ENCODE results near the gene MIGA2. TPM values are rescaled to one million over a fixed set of nuclear protein-coding genes. Genes with fewer than 3 reads are reported as not detected.

Gene MIGA2
- total and polyA plus RNA-seq, 10 donors: 20.2 to 47.1 (median 34.4) TPM

GRCh38 chr9:129118799-129119198 is 82.4 kb downstream of the MIGA2 start:
- Histone ChIP-seq H3K27ac (no peak overlapping the region), H3K4me3 (no peak overlapping the region), H3K9me3 (no peaks in the 10 kb centered on the region), H3K4me1 (peaks cover 0 to 24% (median 13%) of the 10 kb centered on the region in 6 donors), H3K27me3 (replicated peaks in 1 of 7) (no peaks in the 10 kb centered on the region), H3K36me3 (peaks cover 4 to 48% (median 30%) of the 10 kb centered on the region in 6 donors)
- TF ChIP-seq, protein P1, sequence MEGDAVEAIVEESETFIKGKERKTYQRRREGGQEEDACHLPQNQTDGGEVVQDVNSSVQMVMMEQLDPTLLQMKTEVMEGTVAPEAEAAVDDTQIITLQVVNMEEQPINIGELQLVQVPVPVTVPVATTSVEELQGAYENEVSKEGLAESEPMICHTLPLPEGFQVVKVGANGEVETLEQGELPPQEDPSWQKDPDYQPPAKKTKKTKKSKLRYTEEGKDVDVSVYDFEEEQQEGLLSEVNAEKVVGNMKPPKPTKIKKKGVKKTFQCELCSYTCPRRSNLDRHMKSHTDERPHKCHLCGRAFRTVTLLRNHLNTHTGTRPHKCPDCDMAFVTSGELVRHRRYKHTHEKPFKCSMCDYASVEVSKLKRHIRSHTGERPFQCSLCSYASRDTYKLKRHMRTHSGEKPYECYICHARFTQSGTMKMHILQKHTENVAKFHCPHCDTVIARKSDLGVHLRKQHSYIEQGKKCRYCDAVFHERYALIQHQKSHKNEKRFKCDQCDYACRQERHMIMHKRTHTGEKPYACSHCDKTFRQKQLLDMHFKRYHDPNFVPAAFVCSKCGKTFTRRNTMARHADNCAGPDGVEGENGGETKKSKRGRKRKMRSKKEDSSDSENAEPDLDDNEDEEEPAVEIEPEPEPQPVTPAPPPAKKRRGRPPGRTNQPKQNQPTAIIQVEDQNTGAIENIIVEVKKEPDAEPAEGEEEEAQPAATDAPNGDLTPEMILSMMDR (IDR thresholded peaks at IDR 0.05 in 8 of 11, conservative IDR thresholded peaks at IDR 0.05 in 3 of 11): no peak
- TF ChIP-seq POLR2AphosphoS5 (IDR thresholded peaks at IDR 0.05) (no peak), POLR2A (IDR thresholded peaks at IDR 0.05) (no peak)
- intact Hi-C loops (cut with DNase I; ENCODE audit: low total_unique reads): no loop called here
- WGBS, 5 donors: 80 to 95% (median 85%) methylated on average over 4 of the region's 4 CpGs
- no peak for DNase-seq

DNA sequence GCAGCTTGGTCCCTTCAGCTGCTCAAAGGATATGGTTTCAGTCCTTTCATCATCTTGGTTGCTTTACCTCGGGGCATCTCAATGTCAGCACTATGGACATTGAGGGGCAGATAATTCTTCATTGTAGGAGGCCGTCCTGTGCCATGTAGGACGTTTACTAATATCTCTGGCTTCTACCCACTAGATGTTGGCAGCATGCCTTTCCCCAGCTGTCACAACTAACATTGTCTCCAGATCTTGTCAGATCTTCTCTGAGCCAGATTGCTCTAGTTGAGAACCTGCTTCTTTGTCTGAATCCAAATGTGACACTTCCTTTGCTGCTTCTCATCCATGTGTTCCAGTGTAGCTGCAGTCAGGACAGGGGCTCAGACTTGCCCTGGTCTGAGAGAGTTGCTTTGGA is 85.1 kb downstream of the MIGA2 start:
- TF ChIP-seq, protein P1 (IDR thresholded peaks at IDR 0.05 in 8 of 11, conservative IDR thresholded peaks at IDR 0.05 in 3 of 11): no peak
- TF ChIP-seq POLR2AphosphoS5 (IDR thresholded peaks at IDR 0.05) (no peak), POLR2A (IDR thresholded peaks at IDR 0.05) (no peak)
- Histone ChIP-seq H3K4me1 (peaks cover 0 to 4% (median 0%) of the 10 kb centered on the region in 6 donors), H3K36me3 (peaks cover 4 to 75% (median 48%) of the 10 kb centered on the region in 6 donors), H3K27me3 (replicated peaks in 1 of 7) (no peaks in the 10 kb centered on the region), H3K4me3 (no peak overlapping the region), H3K9me3 (no peaks in the 10 kb centered on the region), H3K27ac (no peak overlapping the region)
- DNase-seq: no peak
- 78 to 94% (median 83%) methylated on average over 3 of the region's 3 CpGs for WGBS, 5 donors
- intact Hi-C loops (cut with DNase I; ENCODE audit: low total_unique reads): no loop called here

Other genes starting within 250 kb of the MIGA2 start
- gene TBC1D13, start 249.4 kb upstream of the MIGA2 start, total RNA-seq: 10 to 100 TPM; 19.9 to 34.2 (median 27.7) TPM
- 10 to 100 TPM; 10.8 to 19.6 (median 16.8) TPM for gene TBC1D13, start 249.4 kb upstream of the MIGA2 start, polyA plus RNA-seq
- 10 to 100 TPM in 5 of 7 donors, 1 to 10 TPM in 2; 9.6 to 16.9 (median 12.9) TPM for gene ENDOG, start 218.1 kb upstream of the MIGA2 start, total RNA-seq
- gene ENDOG, start 218.1 kb upstream of the MIGA2 start, polyA plus RNA-seq: 10 to 100 TPM; 13.3 to 16.2 (median 15.4) TPM
- 10 to 100 TPM; 34.9 to 54.3 (median 40.3) TPM for gene SPOUT1, start 206.8 kb upstream of the MIGA2 start, total RNA-seq
- 10 to 100 TPM; 31.9 to 53.5 (median 37.5) TPM for gene SPOUT1, start 206.8 kb upstream of the MIGA2 start, polyA plus RNA-seq
- gene KYAT1, start 154.7 kb upstream of the MIGA2 start, total RNA-seq: 1 to 10 TPM; 4.7 to 8.7 (median 6.4) TPM
- gene KYAT1, start 154.7 kb upstream of the MIGA2 start, polyA plus RNA-seq: 10 to 100 TPM in 1 of 3 donors, 1 to 10 TPM in 2; 6.6 to 19.9 (median 7.9) TPM
- 10 to 100 TPM; 22.8 to 59.0 (median 39.1) TPM for gene LRRC8A, start 154.5 kb upstream of the MIGA2 start, total RNA-seq
- gene LRRC8A, start 154.5 kb upstream of the MIGA2 start, polyA plus RNA-seq: 10 to 100 TPM in 1 of 3 donors, 1 to 10 TPM in 2; 3.5 to 10.3 (median 5.8) TPM
- gene PHYHD1, start 115.6 kb upstream of the MIGA2 start, total RNA-seq: 10 to 100 TPM in 5 of 7 donors, 1 to 10 TPM in 2; 7.2 to 22.3 (median 10.9) TPM
- gene PHYHD1, start 115.6 kb upstream of the MIGA2 start, polyA plus RNA-seq: 10 to 100 TPM; 12.0 to 13.2 (median 13.2) TPM
- 10 to 100 TPM in 5 of 7 donors, 1 to 10 TPM in 2; 8.0 to 16.3 (median 12.6) TPM for gene DOLK, start 89.0 kb upstream of the MIGA2 start, total RNA-seq
- 1 to 10 TPM; 5.3 to 8.4 (median 6.5) TPM for gene DOLK, start 89.0 kb upstream of the MIGA2 start, polyA plus RNA-seq
- 10 to 100 TPM; 44.2 to 72.5 (median 58.7) TPM for gene NUP188, start 88.9 kb upstream of the MIGA2 start, total RNA-seq
- 10 to 100 TPM; 11.0 to 16.4 (median 11.1) TPM for gene NUP188, start 88.9 kb upstream of the MIGA2 start, polyA plus RNA-seq
- 10 to 100 TPM; 69.1 to 87.3 (median 75.9) TPM for gene SH3GLB2, start 8.3 kb upstream of the MIGA2 start, total RNA-seq
- 100 to 1,000 TPM in 1 of 3 donors, 10 to 100 TPM in 2; 53.3 to 109 (median 77.8) TPM for gene SH3GLB2, start 8.3 kb upstream of the MIGA2 start, polyA plus RNA-seq
- gene DOLPP1, start 44.5 kb downstream of the MIGA2 start, total RNA-seq: 10 to 100 TPM in 2 of 7 donors, 1 to 10 TPM in 5; 6.0 to 10.1 (median 9.0) TPM
- gene DOLPP1, start 44.5 kb downstream of the MIGA2 start, polyA plus RNA-seq: 1 to 10 TPM; 4.8 to 8.0 (median 5.1) TPM
- 10 to 100 TPM; 14.9 to 32.3 (median 23.9) TPM for gene CRAT, start 74.2 kb downstream of the MIGA2 start, total RNA-seq
- gene CRAT, start 74.2 kb downstream of the MIGA2 start, polyA plus RNA-seq: 10 to 100 TPM in 1 of 3 donors, 1 to 10 TPM in 2; 5.7 to 11.8 (median 7.1) TPM
- gene PTPA, start 74.8 kb downstream of the MIGA2 start, total RNA-seq: 100 to 1,000 TPM in 3 of 7 donors, 10 to 100 TPM in 4; 71.5 to 107 (median 88.9) TPM
- 100 to 1,000 TPM in 1 of 3 donors, 10 to 100 TPM in 2; 38.8 to 104 (median 65.4) TPM for gene PTPA, start 74.8 kb downstream of the MIGA2 start, polyA plus RNA-seq
- gene IER5L, start 141.6 kb downstream of the MIGA2 start, total RNA-seq: 10 to 100 TPM in 2 of 7 donors, 1 to 10 TPM in 5; 3.9 to 10.4 (median 8.7) TPM
- 10 to 100 TPM in 1 of 3 donors, 1 to 10 TPM in 2; 6.9 to 14.0 (median 7.7) TPM for gene IER5L, start 141.6 kb downstream of the MIGA2 start, polyA plus RNA-seq

All from spleen (tissue), 11 donors.